NCI-H2227 (cell line): ENCODE data around the gene BPGM.
"Not testable (repeated sequence)": the region's sequence is repeated elsewhere in the genome, so short reads cannot be mapped to it uniquely, and the experiment has no call there.

Experiments used
- DNase-seq: peaks from one replicate; lab custom pipeline; 2025; ENCODE audit not compliant: unreplicated experiment; lab: John Stamatoyannopoulos, UW

BPGM gene

GRCh38 chr7:134630893-134631292 is 15.8 kb upstream of the BPGM start:
- DNase-seq, result no peak

GRCh38 chr7:134632052-134632451 is 14.6 kb upstream of the BPGM start:
- DNase-seq, result no peak

GRCh38 chr7:134632937-134633540 is 13.6 kb upstream of the BPGM start:
- DNase-seq, result peak; percentile 39

GRCh38 chr7:134636008-134636449 is 10.6 kb upstream of the BPGM start:
- no peak for DNase-seq

GRCh38 chr7:134637441-134637840 is 9.2 kb upstream of the BPGM start:
- DNase-seq, result no peak

- DNase-seq, result no peak
These were observed 8.5 kb upstream of the BPGM start for GRCh38 chr7:134637934-134638719.

- no peak for DNase-seq
These were observed 7.6 kb upstream of the BPGM start for GRCh38 chr7:134639061-134639460.

- DNase-seq, result no peak
These were observed 6.9 kb upstream of the BPGM start for GRCh38 chr7:134639683-134640279.

GRCh38 chr7:134640842-134641715 is 5.6 kb upstream of the BPGM start:
- DNase-seq, result no peak

GRCh38 chr7:134641981-134642380 is 4.7 kb upstream of the BPGM start:
- not testable (repeated sequence) for DNase-seq

GRCh38 chr7:134643131-134643530 is 3.5 kb upstream of the BPGM start:
- DNase-seq, result no peak

GRCh38 chr7:134645478-134645877 is 1.2 kb upstream of the BPGM start:
- no peak for DNase-seq

- no peak for DNase-seq
These were observed 718 bp upstream of the BPGM start for GRCh38 chr7:134645935-134646334.

- DNase-seq, result no peak
These were observed 1.8 kb downstream of the BPGM start for GRCh38 chr7:134648456-134648855.

GRCh38 chr7:134649226-134649775 is 2.6 kb downstream of the BPGM start:
- DNase-seq, result no peak

GRCh38 chr7:134651991-134652390 is 5.3 kb downstream of the BPGM start:
- no peak for DNase-seq

- DNase-seq, result no peak
These were observed 7.6 kb downstream of the BPGM start for GRCh38 chr7:134654104-134654775.

GRCh38 chr7:134657526-134657925 is 10.9 kb downstream of the BPGM start:
- DNase-seq, result no peak

- no peak for DNase-seq
These were observed 13.7 kb downstream of the BPGM start for GRCh38 chr7:134660242-134660785.

GRCh38 chr7:134660961-134661376 is 14.3 kb downstream of the BPGM start:
- DNase-seq, result no peak
